ENCODE measurements around the gene GPR157.

DNA sequence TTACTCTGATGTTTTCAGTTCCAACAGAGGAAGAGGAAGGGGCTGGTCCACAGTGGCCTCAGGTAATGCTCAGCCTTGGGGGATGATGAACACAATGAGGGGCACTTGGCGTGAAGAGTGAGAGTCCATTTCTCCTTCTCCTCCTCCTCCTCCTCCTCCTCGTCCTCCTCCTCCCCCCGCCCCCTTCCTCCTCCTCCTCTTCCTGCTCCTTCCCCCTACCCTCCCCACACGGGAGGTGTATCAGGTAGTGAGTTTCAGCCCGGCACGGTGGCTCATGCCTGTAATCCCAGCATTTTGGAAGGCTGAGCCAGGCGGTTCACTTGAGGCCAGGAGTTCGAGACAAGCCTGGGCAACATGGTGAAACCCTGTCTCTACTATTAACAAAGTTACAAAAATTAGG, 17.3 kb upstream of the GPR157 start:
- TF ChIP-seq, protein P1, sequence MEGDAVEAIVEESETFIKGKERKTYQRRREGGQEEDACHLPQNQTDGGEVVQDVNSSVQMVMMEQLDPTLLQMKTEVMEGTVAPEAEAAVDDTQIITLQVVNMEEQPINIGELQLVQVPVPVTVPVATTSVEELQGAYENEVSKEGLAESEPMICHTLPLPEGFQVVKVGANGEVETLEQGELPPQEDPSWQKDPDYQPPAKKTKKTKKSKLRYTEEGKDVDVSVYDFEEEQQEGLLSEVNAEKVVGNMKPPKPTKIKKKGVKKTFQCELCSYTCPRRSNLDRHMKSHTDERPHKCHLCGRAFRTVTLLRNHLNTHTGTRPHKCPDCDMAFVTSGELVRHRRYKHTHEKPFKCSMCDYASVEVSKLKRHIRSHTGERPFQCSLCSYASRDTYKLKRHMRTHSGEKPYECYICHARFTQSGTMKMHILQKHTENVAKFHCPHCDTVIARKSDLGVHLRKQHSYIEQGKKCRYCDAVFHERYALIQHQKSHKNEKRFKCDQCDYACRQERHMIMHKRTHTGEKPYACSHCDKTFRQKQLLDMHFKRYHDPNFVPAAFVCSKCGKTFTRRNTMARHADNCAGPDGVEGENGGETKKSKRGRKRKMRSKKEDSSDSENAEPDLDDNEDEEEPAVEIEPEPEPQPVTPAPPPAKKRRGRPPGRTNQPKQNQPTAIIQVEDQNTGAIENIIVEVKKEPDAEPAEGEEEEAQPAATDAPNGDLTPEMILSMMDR (IDR thresholded peaks at IDR 0.05): no peak
- TF ChIP-seq POLR2A (IDR thresholded peaks at IDR 0.05): no peak

All from transverse colon (tissue), 3 donors.